Mesothelial cell of epicardium (in vitro differentiated cells): ENCODE results near the gene DOK6. TPM values are rescaled to one million over a fixed set of nuclear protein-coding genes. Genes with fewer than 3 reads are reported as not detected.

Experiments used
- DNase-seq, 2 experiments: peaks; one replicate each; pipeline ENCODE4 v3.0.0; 2021; ENCODE audit warnings: low spot score in 2 of 2; ENCODE audit not compliant: unreplicated experiment in 2 of 2
- H3K27ac Mint-ChIP-seq: 2 replicates; pipeline ENCODE4 v1.8.0; 2021; ENCODE audit warnings: mixed read lengths
- H3K27me3 Mint-ChIP-seq: 2 replicates; pipeline ENCODE4 v1.8.0; 2021; ENCODE audit warnings: low read depth, mixed read lengths
- H3K36me3 Mint-ChIP-seq: 2 replicates; pipeline ENCODE4 v1.8.0; 2021; ENCODE audit warnings: mixed read lengths
- H3K4me1 Mint-ChIP-seq: 2 replicates; pipeline ENCODE4 v1.8.0; 2021; ENCODE audit warnings: mixed read lengths
- H3K4me3 Mint-ChIP-seq: 2 replicates; pipeline ENCODE4 v1.8.0; 2021; ENCODE audit warnings: mild to moderate bottlenecking, moderate library complexity, mixed read lengths
- H3K9me3 Mint-ChIP-seq: 2 replicates; pipeline ENCODE4 v1.8.0; 2021; ENCODE audit warnings: mixed read lengths
- CTCF ChIP-seq: fragments of 200-600 bp; sonication (generic); IDR thresholded peaks from one replicate; pipeline ENCODE4 v1.5.0; 2021; ENCODE audit warnings: antibody characterized with exemption; ENCODE audit not compliant: unreplicated experiment
- total RNA-seq: library from RNA; stranded (reverse); gene quantifications from 3 replicates; pipeline ENCODE4 v1.2.1, GENCODE V29; 2021

DOK6 gene
- total RNA-seq, 1 donor from 2014 or later = 4.9 TPM

- no peak for TF ChIP-seq CTCF
- H3K27me3 Mint-ChIP-seq = no peaks in the 10 kb centered on the region
- H3K9me3 Mint-ChIP-seq = no peaks in the 10 kb centered on the region
- H3K4me3 Mint-ChIP-seq = no peak overlapping the region
- no peak overlapping the region for H3K27ac Mint-ChIP-seq
- no peak for DNase-seq
- no peaks in the 10 kb centered on the region for H3K36me3 Mint-ChIP-seq
- H3K4me1 Mint-ChIP-seq = peaks cover 15% of the 10 kb centered on the region
Observed at GRCh38 chr18:69725855-69726508, 325.3 kb downstream of the DOK6 start.

GRCh38 chr18:69727912-69728572 lies 327.4 kb downstream of the DOK6 start:
- TF ChIP-seq CTCF = no peak
- H3K4me1 Mint-ChIP-seq = peaks cover 15% of the 10 kb centered on the region
- no peaks in the 10 kb centered on the region for H3K9me3 Mint-ChIP-seq
- H3K27me3 Mint-ChIP-seq = no peaks in the 10 kb centered on the region
- H3K4me3 Mint-ChIP-seq = no peak overlapping the region
- DNase-seq = no peak
- H3K27ac Mint-ChIP-seq = no peak overlapping the region
- H3K36me3 Mint-ChIP-seq = no peaks in the 10 kb centered on the region

- peaks cover 15% of the 10 kb centered on the region for H3K4me1 Mint-ChIP-seq
- H3K27me3 Mint-ChIP-seq = no peaks in the 10 kb centered on the region
- H3K36me3 Mint-ChIP-seq = no peaks in the 10 kb centered on the region
- no peak overlapping the region for H3K4me3 Mint-ChIP-seq
- no peak overlapping the region for H3K27ac Mint-ChIP-seq
- H3K9me3 Mint-ChIP-seq = peaks cover 5% of the 10 kb centered on the region
- no peak for TF ChIP-seq CTCF
- no peak for DNase-seq
Observed at GRCh38 chr18:69730664-69731063, 330.0 kb downstream of the DOK6 start.

- TF ChIP-seq CTCF = no peak
- H3K4me1 Mint-ChIP-seq = no peaks in the 10 kb centered on the region
- no peak overlapping the region for H3K27ac Mint-ChIP-seq
- H3K27me3 Mint-ChIP-seq = no peaks in the 10 kb centered on the region
- H3K9me3 Mint-ChIP-seq = peaks cover 5% of the 10 kb centered on the region
- H3K4me3 Mint-ChIP-seq = no peak overlapping the region
- H3K36me3 Mint-ChIP-seq = no peaks in the 10 kb centered on the region
- no peak for DNase-seq
Observed at GRCh38 chr18:69734536-69734935, 333.8 kb downstream of the DOK6 start.

DNA sequence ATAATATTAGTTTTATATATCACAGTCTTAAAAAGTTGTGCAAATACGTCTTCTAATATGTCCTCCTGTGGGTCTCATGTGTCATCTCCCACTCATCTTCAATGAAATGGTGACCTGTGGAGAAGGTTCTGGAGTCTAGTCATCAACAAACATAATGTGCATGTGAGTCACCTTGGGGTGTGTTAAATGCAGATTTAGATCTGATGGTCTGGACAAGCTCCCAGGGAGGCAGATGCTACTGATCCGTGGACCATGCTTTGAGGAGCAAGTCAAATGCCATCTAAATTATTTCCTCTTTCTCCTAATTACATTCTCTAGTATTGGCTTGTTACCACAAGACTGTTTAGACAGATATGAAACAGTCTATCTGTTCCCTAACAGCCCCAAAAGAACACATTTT lies 336.0 kb downstream of the DOK6 start:
- Mint-ChIP-seq H3K4me1 (no peaks in the 10 kb centered on the region), H3K4me3 (no peak overlapping the region), H3K27me3 (no peaks in the 10 kb centered on the region), H3K27ac (no peak overlapping the region), H3K9me3 (peaks cover 5% of the 10 kb centered on the region), H3K36me3 (no peaks in the 10 kb centered on the region)
- TF ChIP-seq CTCF = no peak
- no peak for DNase-seq
